ENCODE measurements around the gene PIK3R1.

DNA sequence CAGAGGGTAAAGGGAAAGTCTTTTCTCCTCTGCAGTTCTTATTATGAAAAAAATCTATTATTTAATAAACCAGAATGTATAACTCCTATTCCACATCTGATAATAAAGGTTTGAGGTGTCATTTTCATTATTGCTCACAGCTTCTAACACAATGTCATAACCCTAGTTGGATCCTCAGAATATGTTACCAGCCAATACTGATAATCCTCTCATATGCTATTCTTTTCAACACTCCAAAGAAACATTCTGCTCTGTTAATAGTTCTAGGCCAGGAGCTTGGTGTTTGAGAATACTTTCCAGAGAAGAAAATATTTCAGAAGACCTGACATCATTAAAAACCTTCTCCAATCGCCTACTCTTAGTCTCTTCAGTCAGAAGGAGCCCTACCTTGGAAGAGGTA, 127.1 kb downstream of the PIK3R1 start:
- TF ChIP-seq POLR2AphosphoS5 (IDR thresholded peaks at IDR 0.05; ENCODE audit: low read depth, low read length) (no peak), POLR2A (IDR thresholded peaks at IDR 0.05; ENCODE audit: low read depth, low read length) (no peak), TAF1 (IDR thresholded peaks at IDR 0.05; ENCODE audit: borderline replicate concordance, low read depth, low read length) (no peak)

All from GM12892 (cell line).